Mesendoderm (in vitro differentiated cells): Measurements from ENCODE around the gene PISD.

ENCODE experiments used
- DNase-seq: peaks from one replicate; pipeline ENCODE4 v3.0.0; 2013
- H2AK5ac ChIP-seq: 2 replicates; pipeline ENCODE4 v1.6.1; 2013; ENCODE audit warnings: low read length, inconsistent platforms
- H2BK120ac ChIP-seq: 2 replicates; pipeline ENCODE4 v1.6.1; 2013; ENCODE audit warnings: low read depth, mild to moderate bottlenecking, low read length, moderate library complexity, mixed read lengths
- H2BK15ac ChIP-seq: replicated peaks from 2 replicates; pipeline ENCODE4 v1.6.1; 2013; ENCODE audit warnings: low read depth, mild to moderate bottlenecking, moderate library complexity
- H2BK5ac ChIP-seq: 2 replicates; pipeline ENCODE4 v1.6.1; 2013; ENCODE audit warnings: low read length, inconsistent platforms
- H3K18ac ChIP-seq: 2 replicates; pipeline ENCODE4 v1.6.1; 2013; ENCODE audit warnings: mild to moderate bottlenecking, low read length, mixed read lengths
- H3K23ac ChIP-seq: one replicate; pipeline ENCODE4 v1.6.1; 2013; ENCODE audit warnings: low read length
- H3K27ac ChIP-seq: 2 replicates; pipeline ENCODE4 v1.5.1; 2013; ENCODE audit warnings: low read depth, mild to moderate bottlenecking, inconsistent platforms, low read length, moderate library complexity
- H3K27me3 ChIP-seq: 2 replicates; pipeline ENCODE4 v1.6.1; 2013; ENCODE audit warnings: low read length, control low read depth, mild to moderate bottlenecking, inconsistent platforms; ENCODE audit not compliant: insufficient read depth, poor library complexity
- H3K36me3 ChIP-seq: 2 replicates; pipeline ENCODE4 v1.6.1; 2013; ENCODE audit warnings: low read length, inconsistent platforms; ENCODE audit not compliant: control insufficient read depth, insufficient read depth
- H3K4ac ChIP-seq: one replicate; pipeline ENCODE4 v1.6.1; 2013; ENCODE audit warnings: low read depth, mild to moderate bottlenecking, low read length, moderate library complexity
- H3K4me1 ChIP-seq: 2 replicates; pipeline ENCODE4 v1.6.1; 2013; ENCODE audit warnings: low read depth, low read length, inconsistent platforms; ENCODE audit not compliant: control insufficient read depth
- H3K4me2 ChIP-seq: 2 replicates; pipeline ENCODE4 v1.6.1; 2013; ENCODE audit warnings: low read length
- H3K4me3 ChIP-seq: 2 replicates; pipeline ENCODE4 v1.5.1; 2013; ENCODE audit warnings: mild to moderate bottlenecking, low read length
- H3K56ac ChIP-seq: one replicate; pipeline ENCODE4 v1.6.1; 2013; ENCODE audit warnings: low read length
- H3K79me1 ChIP-seq: 2 replicates; pipeline ENCODE4 v1.6.1; 2013; ENCODE audit warnings: low read length, inconsistent platforms
- H3K79me2 ChIP-seq: 2 replicates; pipeline ENCODE4 v1.6.1; 2013; ENCODE audit warnings: mild to moderate bottlenecking, low read length; ENCODE audit not compliant: control insufficient read depth, insufficient read depth
- H3K9ac ChIP-seq: 2 replicates; pipeline ENCODE4 v1.6.1; 2013; ENCODE audit warnings: low read length, inconsistent platforms
- H4K5ac ChIP-seq: one replicate; pipeline ENCODE4 v1.6.1; 2013; ENCODE audit warnings: low read length
- H4K8ac ChIP-seq: one replicate; pipeline ENCODE4 v1.6.1; 2013; ENCODE audit warnings: low read depth, mild to moderate bottlenecking, control low read depth, low read length, moderate library complexity
- WGBS: extraction: QIAGEN DNeasy Blood & Tissue Kit; methylation state at CpG from one replicate; pipeline ENCODE4 v1.1.7; 2013; ENCODE audit warnings: low lambda C conversion rate, missing lambda C conversion rate; ENCODE audit not compliant: insufficient coverage; ENCODE audit errors: extremely low coverage; 5-methylcytosine and 5-hydroxymethylcytosine counted together

Gene PISD

DNA sequence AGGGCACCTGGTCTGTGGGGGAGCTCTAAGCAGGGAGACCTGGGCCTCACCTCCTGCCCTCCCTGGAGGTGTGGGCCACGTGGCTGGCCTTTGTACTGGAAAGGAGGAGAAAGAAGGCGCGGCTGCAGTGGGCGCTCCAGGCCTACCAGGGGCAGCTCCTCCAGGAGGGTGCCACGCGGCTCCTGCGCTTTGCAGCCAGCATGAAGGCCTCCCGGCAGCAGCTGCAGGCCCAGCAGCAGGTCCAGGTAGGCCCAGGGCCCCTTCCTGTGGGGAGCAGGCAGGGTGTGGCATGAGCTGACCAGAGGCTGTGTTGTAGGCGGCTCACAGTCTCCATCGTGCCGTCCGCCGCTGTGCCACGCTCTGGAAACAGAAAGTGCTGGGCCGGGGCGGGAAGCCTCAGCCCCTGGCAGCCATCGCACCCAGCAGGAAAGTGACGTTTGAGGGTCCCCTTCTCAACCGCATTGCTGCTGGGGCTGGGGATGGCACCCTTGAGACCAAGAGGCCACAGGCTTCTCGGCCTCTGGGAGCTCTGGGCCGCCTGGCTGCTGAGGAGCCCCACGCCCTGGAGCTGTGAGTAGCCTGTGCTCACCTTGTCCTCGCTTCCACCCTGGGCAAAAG lies 48.6 kb downstream of the PISD start:
- Histone ChIP-seq H3K79me1 (no peaks in the 10 kb centered on the region), H3K56ac (no peak overlapping the region), H2BK120ac (no peak overlapping the region), H3K23ac (no peak overlapping the region), H2BK15ac (no peak overlapping the region), H3K27ac (no peak overlapping the region), H2AK5ac (no peak overlapping the region), H3K79me2 (no peaks in the 10 kb centered on the region), H4K8ac (no peak overlapping the region), H3K4me3 (no peak overlapping the region), H3K4me2 (no peak overlapping the region), H4K5ac (no peak overlapping the region), H3K9ac (no peak overlapping the region), H3K4ac (no peak overlapping the region), H3K36me3 (peaks cover 2% of the 10 kb centered on the region), H2BK5ac (no peak overlapping the region), H3K4me1 (no peaks in the 10 kb centered on the region), H3K18ac (no peak overlapping the region), H3K27me3 (no peaks in the 10 kb centered on the region)
- DNase-seq, result no peak
- WGBS, result no CpG with 5 or more reads among the region's 23 CpGs

DNA sequence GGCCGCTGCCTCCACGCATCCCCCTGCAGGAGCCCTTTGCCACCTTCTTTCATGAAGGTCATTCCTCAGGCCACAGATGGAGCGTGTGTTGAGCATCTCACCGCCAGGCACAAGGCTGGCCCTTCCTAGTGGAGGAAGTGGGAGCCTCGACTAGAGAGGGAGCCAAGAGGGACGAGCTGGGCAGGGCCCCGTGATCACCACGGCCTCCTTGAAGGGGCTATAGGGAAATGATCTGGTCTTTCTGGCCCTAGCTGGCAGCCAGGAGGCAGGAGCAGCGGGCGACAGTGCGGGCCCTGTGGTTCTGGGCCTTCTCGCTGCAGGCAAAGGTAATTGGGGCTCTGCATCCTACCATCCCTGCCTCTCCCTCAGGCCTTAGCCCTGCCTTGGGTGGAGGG lies 49.1 kb downstream of the PISD start:
- no peak overlapping the region for H2BK120ac ChIP-seq
- no peak for DNase-seq
- no peaks in the 10 kb centered on the region for H3K79me2 ChIP-seq
- no peak overlapping the region for H4K5ac ChIP-seq
- H3K18ac ChIP-seq, result no peak overlapping the region
- H2AK5ac ChIP-seq, result no peak overlapping the region
- peaks cover 2% of the 10 kb centered on the region for H3K36me3 ChIP-seq
- no peak overlapping the region for H2BK5ac ChIP-seq
- H3K23ac ChIP-seq, result no peak overlapping the region
- no peak overlapping the region for H3K56ac ChIP-seq
- H4K8ac ChIP-seq, result no peak overlapping the region
- H3K27ac ChIP-seq, result no peak overlapping the region
- H2BK15ac ChIP-seq, result no peak overlapping the region
- H3K27me3 ChIP-seq, result no peaks in the 10 kb centered on the region
- WGBS, result no CpG with 5 or more reads among the region's 12 CpGs
- H3K4ac ChIP-seq, result no peak overlapping the region
- H3K4me3 ChIP-seq, result no peak overlapping the region
- H3K79me1 ChIP-seq, result no peaks in the 10 kb centered on the region
- no peak overlapping the region for H3K4me2 ChIP-seq
- no peaks in the 10 kb centered on the region for H3K4me1 ChIP-seq
- no peak overlapping the region for H3K9ac ChIP-seq

DNA sequence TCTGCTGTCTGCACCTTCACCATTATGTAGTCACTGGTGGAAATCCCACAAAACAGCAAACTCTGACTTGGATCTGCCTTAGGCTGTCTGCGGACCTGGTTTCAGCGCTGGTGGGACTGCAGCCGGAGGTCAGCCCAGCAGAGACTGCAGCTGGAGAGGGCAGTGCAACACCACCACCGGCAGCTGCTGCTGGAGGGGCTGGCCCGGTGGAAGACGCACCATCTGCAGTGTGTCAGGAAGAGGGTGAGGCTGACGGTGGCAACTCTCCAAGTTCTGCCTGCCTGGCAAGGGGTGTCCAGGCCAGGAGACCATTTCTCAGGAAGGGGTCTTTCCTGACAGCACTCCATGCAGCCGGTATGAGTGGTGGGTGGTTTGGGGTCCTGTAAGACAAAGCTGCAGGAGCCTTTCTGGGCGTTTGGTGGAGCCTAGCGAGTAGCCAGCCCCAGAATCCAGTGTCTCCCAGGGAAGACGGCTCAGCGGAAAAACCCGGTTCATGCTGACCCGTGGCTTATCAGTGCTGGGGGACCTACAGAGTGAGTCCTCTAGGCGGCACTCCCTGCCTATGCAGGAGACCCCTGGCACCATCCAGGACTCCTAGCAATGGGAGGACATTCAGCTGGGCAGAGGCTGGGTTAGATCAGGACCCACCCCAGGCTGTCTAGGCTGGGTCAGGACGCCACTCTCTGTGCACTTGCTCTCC lies 50.8 kb downstream of the PISD start:
- Histone ChIP-seq H4K5ac (no peak overlapping the region), H3K27ac (no peak overlapping the region), H4K8ac (no peak overlapping the region), H3K4me3 (no peak overlapping the region), H3K9ac (no peak overlapping the region), H3K4me2 (no peak overlapping the region), H3K56ac (no peak overlapping the region), H3K79me2 (no peaks in the 10 kb centered on the region), H3K27me3 (no peaks in the 10 kb centered on the region), H2BK15ac (no peak overlapping the region), H3K18ac (no peak overlapping the region), H3K4me1 (no peaks in the 10 kb centered on the region), H2BK120ac (no peak overlapping the region), H3K4ac (no peak overlapping the region), H3K23ac (no peak overlapping the region), H2AK5ac (no peak overlapping the region), H3K36me3 (no peaks in the 10 kb centered on the region), H3K79me1 (no peaks in the 10 kb centered on the region), H2BK5ac (no peak overlapping the region)
- DNase-seq, result no peak
- no CpG with 5 or more reads among the region's 16 CpGs for WGBS

DNA sequence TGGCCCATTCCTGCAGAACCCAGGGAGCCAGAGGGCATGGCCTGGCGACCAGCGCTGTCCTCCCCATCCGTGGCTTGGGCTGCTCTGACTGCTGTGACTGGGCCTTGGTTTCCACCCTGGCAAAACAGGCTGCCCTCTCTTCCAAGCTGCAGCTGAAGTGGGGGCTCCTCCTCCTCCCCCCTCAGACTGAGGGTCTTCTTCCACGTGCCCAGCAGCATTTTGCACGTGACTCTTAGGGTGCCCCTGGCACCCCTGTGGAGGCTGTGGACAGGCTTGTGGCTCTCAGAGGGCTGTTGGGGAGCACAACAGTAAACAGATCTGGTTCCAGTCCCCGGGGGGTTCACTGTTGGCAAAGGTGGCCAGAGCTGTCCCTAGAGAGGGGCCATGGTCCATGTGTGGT lies 51.4 kb downstream of the PISD start:
- H3K27ac ChIP-seq, result no peak overlapping the region
- H3K4me2 ChIP-seq, result no peak overlapping the region
- no peak overlapping the region for H3K18ac ChIP-seq
- H2AK5ac ChIP-seq, result no peak overlapping the region
- no peaks in the 10 kb centered on the region for H3K79me1 ChIP-seq
- no peaks in the 10 kb centered on the region for H3K27me3 ChIP-seq
- H3K79me2 ChIP-seq, result no peaks in the 10 kb centered on the region
- no peak overlapping the region for H2BK5ac ChIP-seq
- no peak overlapping the region for H3K9ac ChIP-seq
- no CpG with 5 or more reads among the region's 6 CpGs for WGBS
- no peak overlapping the region for H4K5ac ChIP-seq
- H3K56ac ChIP-seq, result no peak overlapping the region
- no peak overlapping the region for H2BK15ac ChIP-seq
- no peaks in the 10 kb centered on the region for H3K4me1 ChIP-seq
- H2BK120ac ChIP-seq, result no peak overlapping the region
- H3K36me3 ChIP-seq, result no peaks in the 10 kb centered on the region
- no peak overlapping the region for H4K8ac ChIP-seq
- H3K4ac ChIP-seq, result no peak overlapping the region
- DNase-seq, result no peak
- no peak overlapping the region for H3K23ac ChIP-seq
- H3K4me3 ChIP-seq, result no peak overlapping the region

DNA sequence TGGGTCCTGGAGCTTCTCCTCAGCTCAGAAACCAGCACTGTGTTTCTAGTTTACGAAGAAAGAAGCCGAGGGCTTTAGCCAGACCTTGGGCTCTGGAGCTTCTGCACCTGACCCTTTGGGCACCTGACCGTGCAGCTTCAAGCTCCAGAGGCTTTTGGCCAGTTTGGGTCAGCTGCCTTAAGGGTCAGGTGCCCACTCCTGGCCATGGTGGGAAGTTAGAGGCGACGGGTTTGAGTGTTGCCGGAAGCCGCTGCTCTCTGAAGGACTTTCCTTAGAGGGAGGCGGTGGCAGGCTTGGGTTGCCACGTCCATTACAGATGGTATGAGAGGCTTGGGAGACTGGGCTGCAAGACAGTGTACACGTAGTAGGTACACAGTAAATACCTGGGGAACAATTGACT lies 52.3 kb downstream of the PISD start:
- Histone ChIP-seq H3K4ac (no peak overlapping the region), H3K18ac (no peak overlapping the region), H2AK5ac (no peak overlapping the region), H3K23ac (no peak overlapping the region), H2BK5ac (no peak overlapping the region), H2BK120ac (no peak overlapping the region), H3K4me1 (no peaks in the 10 kb centered on the region), H3K9ac (no peak overlapping the region), H3K27me3 (no peaks in the 10 kb centered on the region), H3K4me3 (no peak overlapping the region), H3K4me2 (no peak overlapping the region), H3K79me2 (no peaks in the 10 kb centered on the region), H3K79me1 (no peaks in the 10 kb centered on the region), H4K8ac (no peak overlapping the region), H3K36me3 (no peaks in the 10 kb centered on the region), H3K56ac (no peak overlapping the region), H4K5ac (no peak overlapping the region), H2BK15ac (no peak overlapping the region), H3K27ac (no peak overlapping the region)
- DNase-seq, result no peak
- WGBS, result no CpG with 5 or more reads among the region's 10 CpGs

DNA sequence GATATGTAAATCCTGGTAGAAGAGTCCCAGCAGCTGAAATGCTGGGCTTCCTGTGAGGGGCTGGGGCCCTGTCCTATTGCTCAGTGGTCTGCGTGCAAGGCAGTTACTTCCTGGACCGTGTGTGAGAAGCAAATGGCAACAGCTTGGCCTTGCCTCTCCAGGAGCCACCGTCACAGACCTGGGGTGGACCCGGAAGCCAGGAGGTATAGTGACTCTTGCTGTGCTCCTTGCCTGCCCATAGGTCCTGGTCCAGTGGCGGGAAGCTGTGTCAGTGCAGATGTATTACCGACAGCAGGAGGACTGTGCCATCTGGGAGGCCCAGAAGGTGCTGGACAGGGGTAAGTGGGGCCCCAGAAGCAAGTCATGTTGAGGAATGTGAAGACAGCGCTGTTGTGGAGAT lies 54.3 kb downstream of the PISD start:
- no peak overlapping the region for H3K18ac ChIP-seq
- H3K56ac ChIP-seq, result no peak overlapping the region
- H3K27ac ChIP-seq, result no peak overlapping the region
- no peak overlapping the region for H4K8ac ChIP-seq
- no peaks in the 10 kb centered on the region for H3K79me1 ChIP-seq
- no peak overlapping the region for H2AK5ac ChIP-seq
- no peak overlapping the region for H3K4me3 ChIP-seq
- H2BK15ac ChIP-seq, result no peak overlapping the region
- H4K5ac ChIP-seq, result no peak overlapping the region
- no peak overlapping the region for H3K4me2 ChIP-seq
- WGBS, result no CpG with 5 or more reads among the region's 7 CpGs
- H3K23ac ChIP-seq, result no peak overlapping the region
- no peaks in the 10 kb centered on the region for H3K36me3 ChIP-seq
- DNase-seq, result no peak
- H3K27me3 ChIP-seq, result no peaks in the 10 kb centered on the region
- H3K9ac ChIP-seq, result no peak overlapping the region
- H3K79me2 ChIP-seq, result no peaks in the 10 kb centered on the region
- no peaks in the 10 kb centered on the region for H3K4me1 ChIP-seq
- H2BK120ac ChIP-seq, result no peak overlapping the region
- H3K4ac ChIP-seq, result no peak overlapping the region
- H2BK5ac ChIP-seq, result no peak overlapping the region
